ENCODE data around the gene ADAMTS8. TPM values are rescaled to one million over a fixed set of nuclear protein-coding genes. Genes with fewer than 3 reads are reported as not detected.

ADAMTS8 gene
- polyA plus RNA-seq, 1 donor (not counting 4 experiments of a cell fraction or from before 2014, with no cell fraction given) = not detected

DNA sequence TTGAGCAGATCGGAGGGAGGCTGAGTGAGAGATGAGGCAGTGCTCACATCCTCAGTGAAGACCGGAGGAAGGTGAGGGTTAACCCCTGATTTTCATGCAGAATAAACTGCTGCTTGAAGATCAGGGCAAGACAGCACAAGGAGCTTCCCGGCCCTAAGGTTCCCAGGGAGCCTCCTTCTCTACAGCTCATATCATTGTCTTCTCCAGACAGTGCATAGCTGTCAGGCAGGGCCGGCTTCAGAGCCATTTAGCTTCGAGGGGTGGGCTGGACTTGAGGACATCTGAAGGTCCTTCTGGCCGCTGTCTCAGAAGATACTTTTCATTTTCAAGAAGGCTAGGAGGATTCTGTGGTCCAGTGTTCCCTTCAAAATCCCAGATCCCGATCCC, 7.2 kb downstream of the ADAMTS8 start:
- TF ChIP-seq CTCF (optimal IDR thresholded peaks at IDR 0.05 in 1 of 3, IDR thresholded peaks at IDR 0.05 in 1 of 3, conservative IDR thresholded peaks at IDR 0.05 in 1 of 3; ENCODE audit: extremely low read depth in 1 of 3, insufficient read depth in 2 of 3, low read length in 3 of 3) = no peak
- TF ChIP-seq EZH2 (IDR thresholded peaks at IDR 0.05; ENCODE audit: low read length) = no peak
- Histone ChIP-seq H4K20me1 (ENCODE audit: control insufficient read depth, extremely low read depth, insufficient read depth, low read length) (no peaks in the 10 kb centered on the region), H2AFZ (ENCODE audit: control insufficient read depth, low read length) (no peak overlapping the region), H3K9me1 (ENCODE audit: control insufficient read depth, extremely low read depth, insufficient read depth, low read length) (no peaks in the 10 kb centered on the region), H3K36me3 (ENCODE audit: control insufficient read depth in 2 of 2, extremely low read depth in 1 of 2, insufficient read depth in 2 of 2, low read length in 2 of 2) (no peaks in the 10 kb centered on the region), H3K4me1 (ENCODE audit: control insufficient read depth, extremely low read depth, insufficient read depth, low read length) (peaks cover 6% of the 10 kb centered on the region), H3K79me2 (ENCODE audit: control insufficient read depth, insufficient read depth, low read length) (no peaks in the 10 kb centered on the region), H3K27me3 (ENCODE audit: control insufficient read depth, extremely low read depth, insufficient read depth, low read length) (peaks cover 43% of the 10 kb centered on the region), H3K27ac (ENCODE audit: control insufficient read depth, insufficient read depth, low read length) (no peak overlapping the region), H3K4me3 (ENCODE audit: control insufficient read depth in 2 of 3, extremely low read depth in 1 of 3, insufficient read depth in 2 of 3, low read depth in 1 of 3, low read length in 3 of 3) (no peak overlapping the region), H3K4me2 (ENCODE audit: control insufficient read depth, extremely low read depth, insufficient read depth, low read depth, low read length) (no peak overlapping the region), H3K9me3 (ENCODE audit: control insufficient read depth, low read depth, low read length) (no peaks in the 10 kb centered on the region), H3K9ac (ENCODE audit: control insufficient read depth, extremely low read depth, insufficient read depth, low read length) (no peak overlapping the region)
- FAIRE-seq (no peak), DNase-seq (ENCODE audit: low read depth, low spot score) (no peak)
- dilution Hi-C loops (cut with MboI; ENCODE audit: extremely low pct_ligation_motif_present, low sequenced_read_pairs) = no loop called here

DNA sequence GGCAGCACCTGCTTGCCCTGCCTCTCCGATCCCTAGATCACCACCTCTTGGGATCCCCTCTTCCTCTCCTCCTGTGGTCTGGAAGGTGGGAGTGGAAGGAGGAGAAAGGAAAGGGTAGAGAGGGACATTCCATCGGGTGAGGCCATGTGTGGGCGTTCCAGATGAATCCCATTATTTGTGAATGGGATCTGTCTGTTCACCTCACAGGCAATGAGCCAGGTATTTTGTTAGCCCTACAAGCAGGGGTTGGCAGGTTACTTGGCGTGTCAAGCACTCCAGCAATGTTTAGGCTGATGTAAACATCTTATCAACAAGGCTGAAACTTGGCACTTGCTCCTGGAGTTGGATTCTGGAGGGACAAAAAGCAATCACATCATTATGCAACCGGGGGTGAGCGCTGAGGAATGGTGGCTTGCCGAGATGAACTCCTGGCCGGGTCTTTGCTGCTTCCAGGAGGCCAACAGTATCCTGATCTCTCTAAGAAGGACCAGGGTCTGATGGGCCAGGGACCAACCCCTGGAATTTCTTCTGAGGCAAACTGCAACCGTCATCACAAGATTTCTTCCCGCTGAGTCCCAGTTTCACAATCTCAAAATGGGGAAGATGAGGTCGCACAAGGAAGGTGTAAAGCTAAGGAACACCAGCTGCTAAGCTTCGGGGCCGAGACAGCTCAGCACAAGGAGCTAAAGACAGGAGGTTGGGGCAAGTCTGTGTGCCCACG, 7.8 kb downstream of the ADAMTS8 start:
- no peak overlapping the region for H2AFZ ChIP-seq (ENCODE audit: control insufficient read depth, low read length)
- H3K27me3 ChIP-seq (ENCODE audit: control insufficient read depth, extremely low read depth, insufficient read depth, low read length) = peaks cover 38% of the 10 kb centered on the region
- no peak overlapping the region for H3K4me3 ChIP-seq (ENCODE audit: control insufficient read depth in 2 of 3, extremely low read depth in 1 of 3, insufficient read depth in 2 of 3, low read depth in 1 of 3, low read length in 3 of 3)
- no peak for TF ChIP-seq CTCF (optimal IDR thresholded peaks at IDR 0.05 in 1 of 3, IDR thresholded peaks at IDR 0.05 in 1 of 3, conservative IDR thresholded peaks at IDR 0.05 in 1 of 3; ENCODE audit: extremely low read depth in 1 of 3, insufficient read depth in 2 of 3, low read length in 3 of 3)
- no peak for TF ChIP-seq EZH2 (IDR thresholded peaks at IDR 0.05; ENCODE audit: low read length)
- DNase-seq (ENCODE audit: low read depth, low spot score) = no peak
- H3K9ac ChIP-seq (ENCODE audit: control insufficient read depth, extremely low read depth, insufficient read depth, low read length) = no peak overlapping the region
- H3K36me3 ChIP-seq (ENCODE audit: control insufficient read depth in 2 of 2, extremely low read depth in 1 of 2, insufficient read depth in 2 of 2, low read length in 2 of 2) = no peaks in the 10 kb centered on the region
- FAIRE-seq = no peak
- no peaks in the 10 kb centered on the region for H3K9me3 ChIP-seq (ENCODE audit: control insufficient read depth, low read depth, low read length)
- no peaks in the 10 kb centered on the region for H3K79me2 ChIP-seq (ENCODE audit: control insufficient read depth, insufficient read depth, low read length)
- peaks cover 6% of the 10 kb centered on the region for H3K4me1 ChIP-seq (ENCODE audit: control insufficient read depth, extremely low read depth, insufficient read depth, low read length)
- dilution Hi-C loops (cut with MboI; ENCODE audit: extremely low pct_ligation_motif_present, low sequenced_read_pairs) = no loop called here
- peak overlapping the region; percentile 50 for H3K4me2 ChIP-seq (ENCODE audit: control insufficient read depth, extremely low read depth, insufficient read depth, low read depth, low read length)
- no peaks in the 10 kb centered on the region for H4K20me1 ChIP-seq (ENCODE audit: control insufficient read depth, extremely low read depth, insufficient read depth, low read length)
- no peak overlapping the region for H3K27ac ChIP-seq (ENCODE audit: control insufficient read depth, insufficient read depth, low read length)
- no peaks in the 10 kb centered on the region for H3K9me1 ChIP-seq (ENCODE audit: control insufficient read depth, extremely low read depth, insufficient read depth, low read length)
